ENCODE data around the gene EHD1.

DNA sequence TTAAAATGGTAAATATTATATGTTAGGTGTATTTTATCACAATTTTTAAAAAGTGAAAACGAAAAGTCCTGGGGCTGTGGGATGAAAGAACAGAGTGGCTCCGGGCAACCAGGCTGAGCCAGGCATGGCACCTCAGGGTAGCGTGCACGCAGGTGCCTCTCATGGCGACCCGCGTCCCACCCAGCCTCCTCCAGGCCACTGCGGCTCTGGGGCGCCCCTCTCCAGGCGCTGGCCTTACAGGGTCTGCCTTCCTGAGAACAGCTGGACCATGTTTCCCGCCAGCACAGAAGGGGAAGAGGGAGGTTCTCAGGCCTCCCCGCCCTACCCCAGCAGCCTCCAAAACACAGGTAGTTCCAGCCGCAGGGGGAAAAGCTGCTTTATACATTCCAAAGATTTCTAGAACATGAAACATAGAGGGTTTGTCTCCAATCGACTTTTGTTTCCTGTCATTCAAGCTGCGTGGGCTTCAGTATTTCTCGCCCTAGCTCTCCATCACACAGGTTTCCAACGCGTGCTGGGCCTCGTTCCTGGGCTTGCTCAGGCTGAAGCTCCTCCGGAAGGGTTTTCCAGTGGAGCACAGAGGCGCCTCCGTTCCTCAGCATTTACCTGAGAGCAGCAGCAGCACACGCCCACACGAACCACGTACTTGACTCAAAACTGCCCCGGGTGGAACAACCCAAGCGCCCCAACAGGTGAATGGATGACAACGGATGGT, 10.5 kb downstream of the EHD1 start:
- no peak for TF ChIP-seq EZH2phosphoT487 (IDR thresholded peaks at IDR 0.05; ENCODE audit: insufficient read depth, low read depth)
- no peak for TF ChIP-seq EZH2 (IDR thresholded peaks at IDR 0.05; ENCODE audit: insufficient read depth, poor library complexity, severe bottlenecking)

All from GM23248 (cell line).